Measurements from ENCODE around the gene SLITRK1.
A peak's percentile ranks its signal among the peaks of the same experiment; 100 is the strongest.

Gene SLITRK1

GRCh38 chr13:83881917-83882605 is at the start of gene SLITRK1:
Gene SLITRK1, minus strand, starts transcription at chr13:83882474. Its CDS starts 967 bp downstream, at chr13:83881507.
- no peak for FAIRE-seq
- peak; percentile 33 for TF ChIP-seq CTCF (IDR thresholded peaks at IDR 0.05; ENCODE audit: insufficient read depth, missing control alignments)
- DNase-seq (ENCODE audit: insufficient read length, low spot score), result no peak

- FAIRE-seq, result no peak
- TF ChIP-seq CTCF (IDR thresholded peaks at IDR 0.05; ENCODE audit: insufficient read depth, missing control alignments), result no peak
- DNase-seq (ENCODE audit: insufficient read length, low spot score), result no peak
These were observed 46.9 kb upstream of the SLITRK1 start for GRCh38 chr13:83929157-83929556.

GRCh38 chr13:83919775-83920174 is 37.5 kb upstream of the SLITRK1 start:
- FAIRE-seq (no peak), DNase-seq (ENCODE audit: insufficient read length, low spot score) (no peak)
- no peak for TF ChIP-seq CTCF (IDR thresholded peaks at IDR 0.05; ENCODE audit: insufficient read depth, missing control alignments)

- FAIRE-seq, result no peak
- DNase-seq (ENCODE audit: insufficient read length, low spot score), result no peak
- TF ChIP-seq CTCF (IDR thresholded peaks at IDR 0.05; ENCODE audit: insufficient read depth, missing control alignments), result no peak
These were observed 32.1 kb upstream of the SLITRK1 start for GRCh38 chr13:83914368-83914767.

GRCh38 chr13:83907196-83907989 is 25.1 kb upstream of the SLITRK1 start:
- no peak for FAIRE-seq
- DNase-seq (ENCODE audit: insufficient read length, low spot score), result no peak
- no peak for TF ChIP-seq CTCF (IDR thresholded peaks at IDR 0.05; ENCODE audit: insufficient read depth, missing control alignments)

- no peak for TF ChIP-seq CTCF (IDR thresholded peaks at IDR 0.05; ENCODE audit: insufficient read depth, missing control alignments)
- DNase-seq (ENCODE audit: insufficient read length, low spot score), result no peak
- FAIRE-seq, result no peak
These were observed 24.1 kb upstream of the SLITRK1 start for GRCh38 chr13:83906240-83906820.

Measured in D721Med (cell line).